HG02763 (cell line): ENCODE measurements around the gene PUS1.
"Not testable (repeated sequence)": the region's sequence is repeated elsewhere in the genome, so short reads cannot be mapped to it uniquely, and the experiment has no call there.

Experiments used
- ATAC-seq: cut with Tn5 transposase; IDR thresholded peaks from one replicate; pipeline ENCODE4 v1.9.1; 2021; ENCODE audit warnings: mild to moderate bottlenecking, moderate library complexity; ENCODE audit not compliant: unreplicated experiment

PUS1 gene

DNA sequence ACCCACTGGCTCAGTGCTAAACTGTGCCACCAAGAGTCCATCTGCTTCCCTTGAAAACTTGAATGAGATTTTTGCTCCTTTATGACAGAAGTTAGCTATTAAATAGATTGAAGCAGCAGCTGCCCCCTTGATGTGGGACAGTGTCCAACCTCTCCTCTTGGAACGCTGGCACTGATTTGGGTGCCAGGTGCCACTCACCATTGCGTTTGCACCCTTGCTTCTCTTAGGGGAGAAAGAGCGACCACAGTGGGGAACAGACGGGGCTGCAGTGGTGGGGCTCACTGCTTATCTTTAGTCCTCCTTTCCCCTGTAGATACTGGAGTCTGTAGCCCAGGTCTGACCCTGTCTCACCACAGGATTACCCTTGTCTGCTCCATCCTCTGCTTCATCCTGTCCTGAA is 30.0 kb downstream of the PUS1 start:
- no peak for ATAC-seq

DNA sequence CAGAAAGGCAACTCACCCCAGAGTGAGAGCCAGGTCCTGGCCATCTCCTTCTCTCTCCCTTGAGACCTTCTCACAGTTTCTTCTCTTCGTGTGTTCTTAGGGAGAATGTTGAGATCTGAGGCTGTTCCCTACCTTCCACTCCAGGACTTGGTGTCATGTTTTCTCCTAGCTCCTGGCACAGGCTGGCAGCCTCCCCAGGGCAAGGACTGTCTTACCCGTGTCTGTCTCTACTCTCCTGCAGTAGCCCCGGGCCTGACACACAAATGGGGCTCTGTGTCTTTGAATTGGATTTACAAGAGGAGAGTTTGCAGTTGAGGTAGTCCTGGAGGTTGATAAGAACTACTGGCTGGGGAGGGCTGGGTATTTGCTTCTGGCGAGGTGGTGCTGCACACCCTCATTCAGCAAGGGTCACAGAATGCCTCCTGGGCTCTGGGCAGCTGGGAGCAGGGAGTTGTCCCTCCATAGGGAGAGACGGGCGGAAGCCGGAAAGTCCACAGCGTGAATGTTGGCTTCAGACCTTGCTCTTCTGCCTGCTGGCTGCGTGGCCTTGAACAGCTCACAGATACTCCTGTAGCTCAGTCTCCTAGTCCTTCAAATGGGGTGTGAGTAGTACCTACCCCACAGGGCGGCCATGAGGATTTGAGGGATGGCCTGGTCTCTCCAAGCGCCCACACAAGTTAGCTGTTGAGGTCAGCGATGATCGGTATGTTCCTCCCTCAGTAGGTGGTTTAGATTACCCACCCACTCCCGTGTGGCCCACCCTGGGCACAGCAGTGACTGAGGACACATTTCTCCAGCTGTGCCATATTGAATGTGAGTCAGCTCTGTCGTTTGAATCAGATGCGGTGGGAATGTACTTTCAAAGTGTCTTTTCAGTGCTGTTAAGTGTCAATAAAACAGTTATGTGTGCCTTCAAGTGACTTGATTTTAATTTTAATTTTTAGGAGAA is 30.8 kb downstream of the PUS1 start:
- no peak for ATAC-seq

DNA sequence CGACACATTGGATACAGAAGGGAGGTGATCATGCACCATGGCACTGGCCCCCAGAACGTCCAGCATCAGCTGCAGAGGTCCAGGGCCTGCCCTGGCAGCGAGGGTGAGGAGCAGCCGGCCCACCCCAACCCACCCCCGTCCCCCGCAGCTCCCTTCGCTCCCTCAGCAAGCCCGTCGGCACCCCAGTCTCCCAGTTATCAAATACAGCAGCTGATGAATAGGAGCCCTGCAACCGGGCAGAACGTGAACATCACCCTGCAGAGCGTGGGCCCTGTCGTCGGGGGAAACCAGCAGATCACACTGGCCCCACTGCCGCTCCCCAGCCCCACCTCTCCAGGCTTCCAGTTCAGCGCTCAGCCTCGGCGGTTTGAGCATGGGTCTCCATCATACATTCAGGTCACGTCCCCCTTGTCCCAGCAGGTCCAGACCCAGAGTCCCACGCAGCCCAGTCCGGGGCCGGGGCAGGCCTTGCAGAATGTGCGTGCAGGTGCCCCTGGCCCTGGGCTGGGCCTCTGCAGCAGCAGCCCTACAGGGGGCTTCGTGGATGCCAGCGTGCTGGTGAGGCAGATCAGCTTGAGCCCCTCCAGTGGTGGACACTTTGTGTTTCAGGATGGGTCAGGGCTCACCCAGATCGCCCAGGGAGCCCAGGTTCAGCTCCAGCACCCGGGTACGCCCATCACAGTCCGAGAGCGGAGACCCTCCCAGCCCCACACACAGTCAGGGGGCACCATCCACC is 31.7 kb downstream of the PUS1 start:
- ATAC-seq = not testable (repeated sequence)

DNA sequence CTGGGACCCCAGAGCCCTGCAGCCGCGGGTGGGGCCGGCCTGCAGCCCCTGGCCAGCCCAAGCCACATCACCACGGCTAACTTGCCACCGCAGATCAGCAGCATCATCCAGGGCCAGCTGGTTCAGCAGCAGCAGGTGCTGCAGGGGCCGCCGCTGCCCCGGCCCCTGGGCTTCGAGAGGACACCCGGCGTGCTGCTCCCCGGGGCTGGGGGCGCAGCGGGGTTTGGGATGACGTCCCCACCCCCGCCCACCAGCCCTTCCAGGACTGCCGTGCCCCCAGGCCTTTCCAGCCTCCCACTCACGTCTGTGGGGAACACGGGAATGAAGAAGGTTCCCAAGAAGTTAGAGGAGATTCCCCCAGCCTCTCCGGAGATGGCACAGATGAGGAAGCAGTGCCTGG is 32.3 kb downstream of the PUS1 start:
- not testable (repeated sequence) for ATAC-seq

DNA sequence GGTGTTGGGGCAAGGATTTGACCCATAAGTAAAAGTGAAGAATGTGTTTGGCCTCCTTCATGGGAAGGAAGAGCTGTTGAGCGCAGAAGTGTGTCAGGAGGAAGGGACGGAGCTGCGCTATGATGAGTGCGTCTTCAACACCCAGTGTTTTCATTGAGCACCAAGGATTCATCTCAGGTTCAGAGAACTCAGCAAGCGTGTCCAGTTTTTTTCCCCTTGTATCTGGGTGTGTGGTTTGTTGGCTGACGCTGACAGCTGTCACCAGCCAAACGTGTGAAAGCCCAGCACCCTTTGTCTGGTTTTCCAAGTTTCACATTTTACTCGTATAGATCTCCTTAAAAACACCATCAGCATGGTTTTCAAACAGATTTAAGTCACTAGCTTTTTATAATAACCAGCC is 33.0 kb downstream of the PUS1 start:
- ATAC-seq = no peak

DNA sequence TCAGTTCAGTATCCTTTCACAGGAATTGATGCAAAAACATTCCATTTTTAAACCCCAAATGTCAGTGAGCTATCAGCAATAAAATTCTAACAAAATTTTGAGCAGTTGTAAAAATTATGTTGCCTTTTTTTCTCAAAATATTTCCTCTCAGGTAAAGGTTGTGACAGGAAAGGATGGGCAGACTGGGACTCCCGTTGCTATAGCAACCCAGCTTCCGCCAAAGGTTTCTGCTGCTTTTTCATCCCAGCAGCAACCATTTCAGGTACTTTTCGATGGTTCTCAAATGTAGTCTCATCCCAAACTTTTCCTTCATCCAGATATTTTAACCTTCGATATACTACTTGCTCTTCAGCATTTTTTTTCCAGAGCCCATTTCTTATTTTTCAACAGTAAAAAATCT is 34.3 kb downstream of the PUS1 start:
- ATAC-seq = no peak

DNA sequence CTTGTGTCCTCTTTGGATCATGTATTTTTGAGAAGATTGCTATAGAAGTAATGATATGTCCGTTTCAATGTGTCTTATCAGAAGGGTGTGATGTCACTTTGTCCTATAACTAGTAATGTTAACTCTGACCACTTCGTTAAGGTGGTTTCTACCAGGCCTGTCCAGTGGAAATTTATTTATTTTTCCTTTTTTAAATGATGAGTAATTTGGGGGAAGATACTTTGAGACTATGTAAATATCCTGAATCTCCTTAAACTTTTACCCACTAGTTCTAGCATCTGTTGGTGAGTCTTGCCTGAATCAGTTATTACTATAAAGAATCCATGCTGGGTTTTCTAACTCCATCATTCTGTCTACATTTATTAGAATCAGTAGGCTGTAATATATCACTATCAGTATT is 36.0 kb downstream of the PUS1 start:
- ATAC-seq = no peak

DNA sequence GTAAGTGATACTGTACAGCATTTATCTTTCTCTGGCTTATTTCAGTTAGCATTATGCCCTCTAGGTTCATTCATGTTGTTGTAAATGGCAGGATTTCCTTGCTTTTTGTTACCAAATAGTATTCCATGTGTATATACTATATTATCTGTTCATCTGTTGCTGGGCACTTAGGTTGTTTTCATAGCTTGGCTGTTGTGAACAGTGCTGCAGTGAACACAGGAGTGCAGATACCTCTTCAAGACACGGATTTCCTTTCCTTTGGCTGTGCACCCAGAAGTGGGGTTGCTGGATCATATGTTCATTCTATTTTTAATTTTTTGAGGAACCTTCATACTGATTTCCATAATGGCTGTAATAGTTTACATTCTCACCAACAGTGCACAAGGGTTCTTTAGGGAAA is 42.1 kb downstream of the PUS1 start:
- ATAC-seq = no peak

DNA sequence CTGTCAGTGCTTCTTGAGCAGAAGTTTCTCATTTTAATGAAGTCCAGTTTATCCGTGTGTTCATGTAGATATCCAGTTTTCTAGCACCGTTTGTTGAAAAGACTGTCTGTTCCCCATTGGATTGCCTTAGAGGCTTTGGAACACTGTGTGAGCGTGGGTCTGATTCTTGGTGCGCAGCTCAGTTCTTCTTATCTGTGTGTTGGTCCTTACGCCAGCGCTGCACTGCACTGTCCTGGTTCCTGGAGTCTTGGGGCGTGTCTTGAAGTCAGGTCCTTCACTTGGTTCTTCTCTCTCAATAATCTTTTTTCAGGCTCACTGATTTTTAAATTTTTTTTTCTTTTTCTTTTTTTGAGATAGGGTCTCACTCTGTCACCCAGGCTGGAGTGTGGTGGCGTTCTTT is 46.2 kb downstream of the PUS1 start:
- no peak for ATAC-seq

DNA sequence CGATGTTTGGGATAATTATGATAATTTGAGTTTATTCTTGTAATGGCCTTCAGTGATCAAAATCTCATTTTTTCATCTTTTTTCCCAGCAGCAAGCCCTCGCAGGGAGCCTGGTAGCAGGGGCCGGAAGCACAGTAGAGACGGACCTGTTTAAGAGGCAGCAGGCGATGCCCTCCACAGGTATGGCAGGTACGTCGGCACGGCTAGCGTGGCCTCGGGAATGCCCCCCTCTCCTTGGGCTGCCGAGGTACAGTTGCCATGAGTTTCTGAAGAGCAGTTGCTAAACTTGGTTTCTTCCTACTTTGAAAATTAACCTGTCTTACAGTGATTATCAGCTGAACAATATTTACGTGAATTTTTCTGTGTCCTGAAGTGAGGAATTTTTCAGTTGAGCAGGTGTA is 50.5 kb downstream of the PUS1 start:
- ATAC-seq = no peak

DNA sequence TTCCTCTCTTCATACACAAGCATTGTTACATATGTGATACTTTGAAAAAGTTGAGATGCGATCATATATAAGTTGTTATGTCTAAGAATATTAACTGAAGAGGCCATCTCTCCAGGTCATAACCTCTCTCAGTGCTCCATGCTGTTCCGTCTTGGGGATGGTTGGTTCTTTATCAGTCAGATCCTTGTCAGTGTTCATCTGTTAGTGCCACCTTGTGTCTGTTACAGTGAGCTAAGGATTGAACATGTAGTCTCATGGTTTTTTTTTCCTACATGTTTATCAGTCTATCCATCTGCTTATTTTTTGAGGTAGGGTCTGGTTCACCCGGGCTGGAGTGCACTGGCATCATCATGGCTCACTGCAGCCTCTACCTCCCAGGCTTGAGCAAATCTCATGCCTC is 51.2 kb downstream of the PUS1 start:
- no peak for ATAC-seq

DNA sequence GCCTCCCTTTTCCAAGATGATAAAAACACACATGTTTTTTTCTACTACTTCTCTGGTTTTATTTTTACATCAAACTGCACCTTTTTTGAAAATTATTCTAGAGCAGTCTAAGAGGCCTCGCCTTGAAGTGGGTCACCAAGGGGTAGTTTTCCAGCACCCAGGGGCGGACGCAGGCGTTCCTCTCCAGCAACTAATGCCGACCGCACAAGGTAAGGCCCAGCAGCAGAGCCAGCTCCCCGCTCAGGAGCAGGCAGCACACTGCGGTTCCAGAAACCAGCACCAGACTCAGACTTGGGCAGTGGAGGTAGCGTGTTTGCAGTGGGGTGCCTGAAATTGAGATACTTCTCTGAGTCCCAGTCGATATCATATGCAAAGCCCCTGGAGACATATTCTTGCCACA is 52.3 kb downstream of the PUS1 start:
- no peak for ATAC-seq

DNA sequence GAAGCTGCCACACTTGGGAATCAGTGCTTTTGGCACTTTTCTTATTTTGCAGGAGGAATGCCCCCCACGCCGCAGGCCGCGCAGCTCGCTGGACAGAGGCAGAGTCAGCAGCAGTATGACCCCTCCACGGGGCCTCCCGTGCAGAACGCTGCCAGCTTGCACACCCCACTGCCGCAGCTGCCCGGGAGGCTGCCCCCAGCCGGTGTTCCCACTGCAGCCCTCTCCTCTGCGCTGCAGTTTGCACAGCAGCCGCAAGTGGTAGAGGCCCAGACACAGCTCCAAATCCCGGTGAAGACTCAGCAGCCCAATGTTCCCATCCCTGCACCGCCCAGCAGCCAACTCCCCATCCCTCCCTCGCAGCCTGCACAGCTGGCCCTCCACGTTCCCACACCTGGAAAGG is 53.0 kb downstream of the PUS1 start:
- ATAC-seq = no peak

DNA sequence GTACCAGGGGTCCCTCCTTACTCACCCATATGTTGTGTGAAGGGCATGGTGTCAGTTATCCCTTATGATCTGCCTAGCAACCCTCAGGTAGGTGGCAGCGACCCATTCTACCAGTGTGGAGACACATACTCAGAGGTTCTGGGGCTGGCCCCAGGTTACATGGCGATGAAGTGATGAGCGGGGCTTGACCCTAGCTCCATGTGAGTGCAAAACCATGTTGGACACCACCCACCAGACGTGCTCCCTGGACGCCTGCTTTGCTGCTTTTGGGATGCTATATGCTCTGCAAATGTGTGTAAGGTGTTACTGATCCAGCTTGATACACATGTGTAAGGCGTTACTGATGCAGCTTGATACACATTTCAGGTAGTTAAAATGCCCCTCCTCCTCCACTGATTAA is 54.0 kb downstream of the PUS1 start:
- no peak for ATAC-seq

DNA sequence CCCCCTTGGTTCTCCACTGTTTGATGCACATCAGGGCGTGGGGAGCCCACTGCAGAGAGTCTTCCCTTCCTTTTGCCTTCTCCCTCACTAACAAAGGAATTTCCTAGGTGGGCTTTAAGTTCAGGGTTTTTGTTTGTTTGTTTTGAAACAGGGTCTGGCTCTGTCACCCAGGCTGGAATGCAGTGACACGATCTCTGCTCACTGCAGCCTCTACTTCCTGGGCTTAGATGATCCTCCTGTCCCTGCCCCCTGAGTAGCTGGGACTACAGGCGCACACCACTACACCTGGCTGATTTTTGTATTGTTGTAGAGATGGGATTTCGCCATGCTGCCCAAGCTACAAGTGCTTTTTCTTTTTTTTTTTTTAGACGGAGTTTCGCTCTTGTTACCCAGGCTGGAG is 54.5 kb downstream of the PUS1 start:
- no peak for ATAC-seq

DNA sequence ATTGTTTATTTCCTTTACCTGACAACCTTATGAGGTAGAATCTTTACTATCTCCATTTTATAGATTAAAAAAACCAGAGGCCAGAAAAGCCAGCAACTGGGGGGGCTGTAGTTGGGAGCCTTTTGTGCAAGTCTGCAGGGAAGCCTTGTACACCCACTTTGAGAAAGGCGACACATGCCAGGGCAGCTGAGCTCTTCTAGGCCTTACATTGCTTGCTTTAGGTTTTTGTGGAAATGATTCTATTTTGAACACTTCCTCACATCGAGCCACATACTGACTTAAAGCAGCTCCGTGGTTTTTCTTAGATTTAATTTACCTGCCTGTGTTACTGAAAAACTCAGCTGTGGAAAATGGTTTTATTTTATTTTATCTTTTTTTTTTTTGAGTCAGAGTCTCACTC is 55.3 kb downstream of the PUS1 start:
- ATAC-seq = no peak

DNA sequence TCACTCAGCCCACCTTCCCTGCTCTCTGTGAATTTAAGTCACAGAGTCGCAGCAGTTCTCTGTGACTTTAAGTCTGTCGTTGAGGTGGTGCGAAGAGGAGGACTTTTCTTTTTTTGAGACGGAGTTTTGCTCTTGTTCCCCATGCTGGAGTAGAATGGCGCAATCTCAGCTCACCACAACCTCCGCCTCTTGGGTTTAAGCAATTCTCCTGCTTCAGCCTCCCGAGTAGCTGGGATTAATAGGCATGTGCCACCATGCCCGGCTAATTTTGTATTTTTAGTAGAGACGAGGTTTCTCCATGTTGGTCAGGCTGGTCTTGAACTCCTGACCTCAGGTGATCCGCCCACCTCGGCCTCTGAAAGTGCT is 56.4 kb downstream of the PUS1 start:
- not testable (repeated sequence) for ATAC-seq

DNA sequence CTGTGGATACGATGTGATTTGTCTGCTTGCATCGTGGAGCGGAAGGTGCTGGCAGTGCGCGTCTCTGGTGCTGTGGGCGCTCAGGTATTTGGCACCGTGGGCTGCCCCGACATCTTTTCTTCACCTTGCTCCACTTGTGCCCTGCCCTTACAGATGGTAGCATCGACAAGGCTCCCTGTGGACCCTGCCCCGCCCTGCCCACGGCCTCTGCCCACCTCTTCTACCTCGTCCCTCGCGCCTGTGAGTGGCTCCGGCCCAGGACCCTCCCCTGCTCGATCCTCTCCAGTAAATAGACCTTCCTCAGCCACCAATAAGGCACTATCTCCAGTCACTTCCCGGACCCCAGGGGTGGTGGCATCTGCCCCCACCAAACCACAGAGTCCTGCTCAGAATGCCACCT is 57.3 kb downstream of the PUS1 start:
- no peak for ATAC-seq

DNA sequence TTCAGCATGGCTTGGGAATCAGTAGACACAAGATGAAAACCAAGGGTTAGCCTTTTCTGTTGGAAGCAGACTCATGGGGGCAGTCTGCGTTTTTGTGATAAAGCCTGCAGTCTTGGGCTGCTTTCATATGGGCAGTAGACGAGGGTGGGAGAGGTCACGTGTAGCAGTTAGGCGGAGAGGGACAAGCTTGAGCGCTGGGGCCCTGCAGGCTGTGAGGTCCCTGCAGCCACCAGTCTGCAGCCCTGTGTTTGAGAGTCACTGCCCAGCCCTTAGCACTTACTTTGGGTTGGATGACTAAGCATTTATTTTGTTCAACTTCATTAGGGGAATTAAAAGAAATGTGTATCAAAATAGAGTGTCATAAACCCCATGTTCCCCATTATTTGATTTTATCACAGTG is 57.8 kb downstream of the PUS1 start:
- ATAC-seq = no peak

DNA sequence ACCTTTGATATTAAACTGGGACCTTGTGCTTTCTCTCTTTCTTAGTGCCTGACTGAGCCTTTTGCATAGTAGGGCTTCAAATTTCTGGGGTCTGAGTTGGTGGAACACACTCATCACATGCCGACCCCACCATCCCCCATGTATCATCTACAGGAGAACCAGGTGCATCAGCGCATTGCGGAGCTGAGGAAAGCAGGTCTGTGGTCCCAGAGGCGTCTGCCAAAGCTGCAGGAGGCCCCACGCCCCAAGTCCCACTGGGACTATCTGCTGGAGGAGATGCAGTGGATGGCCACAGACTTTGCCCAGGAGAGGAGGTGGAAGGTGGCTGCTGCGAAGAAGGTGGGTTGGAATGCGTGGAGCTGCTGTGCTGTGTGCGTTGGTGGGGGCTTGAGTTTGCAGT is 58.5 kb downstream of the PUS1 start:
- no peak for ATAC-seq

DNA sequence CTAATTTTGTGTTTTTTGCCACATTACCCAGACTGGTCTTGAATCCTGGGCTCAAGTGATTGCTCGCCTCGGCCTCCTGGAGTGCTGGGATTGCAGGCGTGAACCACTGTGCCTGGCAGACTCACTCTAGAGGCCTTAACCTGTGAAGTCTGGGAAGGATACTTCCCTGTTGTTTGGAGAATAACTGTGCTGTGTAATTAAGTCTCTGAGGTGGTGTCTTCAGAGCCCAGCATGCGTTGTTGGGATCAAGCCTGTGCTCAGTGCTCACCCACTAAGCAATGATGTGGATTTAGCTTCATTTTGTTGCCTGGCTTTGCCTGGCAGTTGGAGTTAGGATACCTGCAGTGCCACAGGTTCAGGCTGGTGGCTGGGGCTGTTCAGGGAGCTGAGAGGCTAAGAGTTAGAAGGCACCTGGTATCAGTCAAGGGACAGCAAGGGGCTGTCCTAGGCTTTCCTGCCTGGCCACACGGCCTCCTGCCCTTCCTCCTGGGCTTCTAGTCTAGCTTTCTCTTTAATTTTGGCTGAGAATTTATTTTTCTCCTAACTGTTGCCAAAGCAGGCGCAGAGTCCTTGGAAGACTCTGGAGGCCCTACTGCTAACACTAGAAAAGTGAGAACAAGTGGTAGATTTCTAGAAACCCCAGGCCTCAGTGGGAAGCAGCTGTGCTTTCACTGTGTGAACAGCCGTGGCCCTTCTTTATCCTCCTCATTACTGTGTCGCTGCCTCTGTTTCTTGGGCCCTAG is 59.1 kb downstream of the PUS1 start:
- ATAC-seq = no peak

DNA sequence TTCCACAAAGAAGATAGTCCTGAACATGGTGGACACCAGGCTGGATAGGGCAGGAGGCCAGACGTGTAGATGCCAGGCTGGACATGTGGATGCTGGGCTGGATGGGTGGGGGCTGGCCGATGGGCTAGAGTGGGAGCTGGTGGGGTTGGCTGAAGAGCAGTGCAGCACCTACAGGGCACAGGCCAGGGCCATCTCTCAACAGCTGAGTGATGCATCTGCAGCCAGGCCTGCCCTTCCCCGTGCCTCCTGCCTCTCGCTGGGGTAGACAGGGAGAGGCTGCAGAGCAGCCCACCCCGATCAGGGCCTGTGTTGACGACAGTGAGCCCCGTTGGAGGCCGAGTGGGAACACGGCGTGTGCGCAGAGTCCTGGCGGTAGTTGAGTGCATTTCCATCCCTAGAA is 59.9 kb downstream of the PUS1 start:
- ATAC-seq = no peak
